Gastrocnemius medialis (tissue), 4 donors: ENCODE measurements around the gene ZNF217.

Source experiments
- POLR2A ChIP-seq, 2 donors: fragments of 450-650 bp; IDR thresholded peaks; one replicate each; pipeline ENCODE4 v1.6.1; 2017; ENCODE audit warnings: antibody characterized with exemption in 2 of 2, mild to moderate bottlenecking in 2 of 2, moderate library complexity in 2 of 2
- TF ChIP-seq, protein P1 (sequence below), 5 experiments: fragments of 450-650 bp in 3 of 5; fragments of 200-600 bp in 2 of 5; sonication (generic) in 2 of 5; IDR thresholded peaks in 4 of 5; conservative IDR thresholded peaks in 1 of 5; 1 replicate in 4 of 5; 2 replicates in 1 of 5; pipeline ENCODE4 v1.5.1; 2016 to 2019; ENCODE audit warnings: antibody characterized with exemption in 5 of 5, mild to moderate bottlenecking in 3 of 5, moderate library complexity in 3 of 5

DNA sequence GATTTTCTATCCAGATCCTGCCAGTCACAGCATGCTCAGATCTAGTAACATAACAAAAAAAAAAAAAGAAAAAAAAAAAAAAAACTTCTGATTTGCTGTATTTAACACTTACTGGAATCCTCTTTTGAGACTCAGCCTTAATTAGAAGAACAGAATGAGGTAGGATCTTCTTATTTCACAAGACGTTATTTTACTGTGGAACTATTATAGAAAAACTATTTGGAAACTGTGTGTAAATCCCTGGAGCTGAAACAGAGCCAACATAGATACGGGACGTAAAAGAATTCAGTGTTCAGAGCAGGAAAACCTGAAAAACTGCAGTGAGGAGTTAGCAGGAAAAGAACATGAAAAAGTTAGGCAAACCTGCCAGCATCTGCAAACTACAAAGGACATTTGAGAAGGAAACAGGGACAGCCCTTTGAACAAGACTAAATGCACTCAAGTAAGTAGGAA, 3.4 kb upstream of the ZNF217 start:
- TF ChIP-seq, protein P1, sequence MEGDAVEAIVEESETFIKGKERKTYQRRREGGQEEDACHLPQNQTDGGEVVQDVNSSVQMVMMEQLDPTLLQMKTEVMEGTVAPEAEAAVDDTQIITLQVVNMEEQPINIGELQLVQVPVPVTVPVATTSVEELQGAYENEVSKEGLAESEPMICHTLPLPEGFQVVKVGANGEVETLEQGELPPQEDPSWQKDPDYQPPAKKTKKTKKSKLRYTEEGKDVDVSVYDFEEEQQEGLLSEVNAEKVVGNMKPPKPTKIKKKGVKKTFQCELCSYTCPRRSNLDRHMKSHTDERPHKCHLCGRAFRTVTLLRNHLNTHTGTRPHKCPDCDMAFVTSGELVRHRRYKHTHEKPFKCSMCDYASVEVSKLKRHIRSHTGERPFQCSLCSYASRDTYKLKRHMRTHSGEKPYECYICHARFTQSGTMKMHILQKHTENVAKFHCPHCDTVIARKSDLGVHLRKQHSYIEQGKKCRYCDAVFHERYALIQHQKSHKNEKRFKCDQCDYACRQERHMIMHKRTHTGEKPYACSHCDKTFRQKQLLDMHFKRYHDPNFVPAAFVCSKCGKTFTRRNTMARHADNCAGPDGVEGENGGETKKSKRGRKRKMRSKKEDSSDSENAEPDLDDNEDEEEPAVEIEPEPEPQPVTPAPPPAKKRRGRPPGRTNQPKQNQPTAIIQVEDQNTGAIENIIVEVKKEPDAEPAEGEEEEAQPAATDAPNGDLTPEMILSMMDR (IDR thresholded peaks at IDR 0.05 in 4 of 5, conservative IDR thresholded peaks at IDR 0.05 in 1 of 5) = no peak
- TF ChIP-seq POLR2A (IDR thresholded peaks at IDR 0.05) = no peak
